ENCODE data around the gene NPFFR1.
A peak's percentile ranks its signal among the peaks of the same experiment; 100 is the strongest.
"Not testable (repeated sequence)": the region's sequence is repeated elsewhere in the genome, so short reads cannot be mapped to it uniquely, and the experiment has no call there.

The NPFFR1 gene

DNA sequence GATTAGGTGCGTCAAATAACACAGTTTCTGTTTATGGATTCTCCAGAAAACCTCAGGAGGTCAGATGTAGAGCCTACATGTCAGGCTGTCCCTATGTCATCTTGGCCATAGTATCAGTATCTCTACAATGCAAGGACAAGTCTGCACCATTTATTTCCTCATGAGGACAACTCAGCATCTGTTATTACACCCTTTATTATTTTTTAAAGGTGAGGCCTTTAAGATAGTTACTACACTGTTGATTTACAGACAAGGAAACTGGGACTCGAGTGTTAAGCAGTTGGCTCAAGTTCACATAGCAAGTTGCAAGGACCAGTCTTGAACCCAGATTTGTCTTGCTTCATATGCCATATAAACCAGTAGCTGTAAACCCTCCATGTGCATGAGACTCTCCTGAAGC is 27.3 kb downstream of the NPFFR1 start:
- no peak for DNase-seq (ENCODE audit: low read depth in 2 of 2)

DNA sequence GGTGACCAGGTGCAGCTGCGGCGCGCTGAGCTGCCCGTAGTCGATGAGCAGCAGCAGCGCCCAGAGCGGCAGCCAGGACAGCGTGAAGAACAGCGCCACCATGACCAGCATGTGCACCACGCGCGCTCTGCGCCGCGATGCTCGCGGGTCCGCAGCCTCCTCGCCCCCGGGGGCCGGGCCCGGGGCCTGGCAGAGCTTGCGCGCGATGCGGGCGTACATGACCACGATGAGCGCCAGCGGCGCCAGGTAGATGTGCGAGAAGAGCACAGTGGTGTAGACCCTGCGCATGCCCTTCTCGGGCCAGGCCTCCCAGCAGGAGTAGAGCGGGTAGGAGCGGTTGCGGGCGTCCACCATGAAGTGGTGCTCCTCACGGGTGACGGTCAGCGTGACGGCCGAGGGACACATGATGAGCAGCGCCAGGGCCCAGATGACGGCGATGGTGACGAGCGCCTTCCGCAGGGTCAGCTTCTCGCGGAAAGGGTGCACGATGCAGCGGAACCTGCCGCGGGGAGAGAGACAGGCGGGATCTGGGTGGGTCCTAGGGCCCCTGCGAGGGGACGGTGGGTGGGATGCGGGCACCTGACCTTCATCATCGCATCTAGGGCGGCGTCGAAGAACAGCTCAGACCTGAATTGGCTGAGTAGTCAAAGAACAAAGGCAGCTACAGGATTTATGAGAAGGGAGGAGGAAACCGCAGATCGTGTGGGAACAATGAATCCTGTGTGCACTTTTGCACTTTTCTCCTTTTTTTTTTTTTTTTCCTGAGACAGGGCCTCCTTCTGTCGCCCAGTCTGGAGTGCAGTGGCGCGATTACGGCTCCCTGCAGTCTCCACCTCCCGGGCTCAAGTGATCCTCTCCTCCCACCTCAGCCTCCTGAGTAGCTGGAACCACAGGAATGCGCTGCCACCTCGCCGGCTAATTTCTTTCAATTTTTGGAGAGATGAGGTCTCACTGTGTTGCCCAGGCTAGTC is 28.2 kb downstream of the NPFFR1 start:
- no peak for DNase-seq (ENCODE audit: low read depth in 2 of 2)

GRCh38 chr10:70254778-70255328 is 29.0 kb downstream of the NPFFR1 start:
- DNase-seq (ENCODE audit: low read depth in 2 of 2), result no peak

DNA sequence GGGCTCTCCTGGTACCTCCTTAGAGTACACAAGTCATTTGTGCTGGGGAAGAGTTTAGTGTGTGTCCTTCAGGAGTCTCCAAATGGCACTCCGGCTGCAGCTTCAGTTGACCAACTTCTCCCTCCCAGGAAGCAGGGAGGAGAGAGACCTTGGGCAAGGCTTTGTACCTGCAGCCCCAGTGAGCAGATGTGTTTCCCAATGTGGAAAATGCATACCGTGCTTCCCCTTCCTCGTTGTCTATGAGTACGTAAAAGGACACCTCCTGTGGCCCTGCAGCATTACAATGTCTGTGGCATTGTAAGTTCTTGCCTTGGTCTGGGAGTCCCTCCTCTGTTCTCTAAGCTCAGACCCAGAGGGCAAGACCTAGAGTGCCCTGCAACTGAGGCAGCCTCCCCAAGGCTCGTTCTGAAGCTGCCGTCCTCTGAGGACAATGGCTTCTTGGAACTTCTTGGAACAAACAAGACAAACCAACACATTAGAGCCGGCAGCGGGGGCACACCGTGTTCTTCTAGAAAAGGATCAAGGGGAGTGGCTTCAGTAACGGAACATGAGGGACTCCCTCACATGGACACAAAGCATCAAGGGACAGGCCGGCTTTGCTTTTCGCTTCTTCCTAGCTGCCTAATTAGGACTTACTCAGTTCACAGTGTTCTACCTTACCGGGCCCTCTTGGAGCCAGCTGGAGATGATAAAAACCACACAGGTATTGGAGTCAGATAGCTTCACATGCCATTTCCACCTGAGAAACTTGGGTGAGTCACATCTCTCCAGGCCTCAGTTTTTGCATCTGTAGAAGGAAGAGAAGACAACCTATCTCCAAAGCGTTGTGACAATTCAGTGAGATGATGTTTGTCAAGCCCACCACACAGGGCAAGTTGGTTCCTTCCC is 29.7 kb downstream of the NPFFR1 start:
- no peak for DNase-seq (ENCODE audit: low read depth in 2 of 2)

GRCh38 chr10:70250961-70251680 is 32.7 kb downstream of the NPFFR1 start:
- no peak for DNase-seq (ENCODE audit: low read depth in 2 of 2)

DNA sequence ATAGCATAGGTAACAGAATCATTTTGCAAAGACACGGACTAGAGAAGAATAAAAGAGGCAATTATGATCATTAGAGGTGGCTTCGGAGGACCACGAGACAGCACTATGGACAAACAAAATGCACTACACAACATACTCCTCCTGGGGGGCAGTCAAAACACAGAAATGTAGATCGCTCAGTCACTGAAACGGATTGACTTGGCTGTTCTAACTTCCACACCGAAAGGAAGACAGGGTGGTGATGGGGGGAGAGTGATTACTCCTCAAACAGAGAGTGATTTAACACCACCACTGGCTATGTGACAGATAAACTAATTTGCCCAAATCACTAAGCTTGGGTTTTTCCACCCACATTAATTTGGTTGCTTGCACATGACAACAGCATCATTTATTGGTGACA is 36.4 kb downstream of the NPFFR1 start:
- DNase-seq (ENCODE audit: low read depth in 2 of 2), result no peak

DNA sequence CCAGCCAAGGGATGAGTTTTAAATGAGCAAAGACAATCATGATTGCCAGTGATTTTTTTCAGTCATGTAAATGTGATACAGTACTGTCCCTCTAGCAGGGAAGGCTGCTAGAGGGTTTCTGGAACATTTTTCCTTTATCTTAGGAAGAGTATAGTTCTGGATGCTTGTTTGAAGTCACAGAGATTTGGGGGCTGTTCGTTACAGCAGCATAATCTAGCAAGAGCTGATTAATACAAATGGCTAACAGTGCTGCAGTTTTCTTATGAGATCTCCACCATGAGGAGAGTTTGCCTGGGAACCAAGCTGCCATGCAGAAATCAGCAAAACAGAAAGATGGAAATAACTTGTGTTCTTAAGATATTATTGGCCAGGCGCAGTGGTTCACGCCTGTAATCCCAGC is 42.7 kb downstream of the NPFFR1 start:
- DNase-seq (ENCODE audit: low read depth in 2 of 2), result no peak

DNA sequence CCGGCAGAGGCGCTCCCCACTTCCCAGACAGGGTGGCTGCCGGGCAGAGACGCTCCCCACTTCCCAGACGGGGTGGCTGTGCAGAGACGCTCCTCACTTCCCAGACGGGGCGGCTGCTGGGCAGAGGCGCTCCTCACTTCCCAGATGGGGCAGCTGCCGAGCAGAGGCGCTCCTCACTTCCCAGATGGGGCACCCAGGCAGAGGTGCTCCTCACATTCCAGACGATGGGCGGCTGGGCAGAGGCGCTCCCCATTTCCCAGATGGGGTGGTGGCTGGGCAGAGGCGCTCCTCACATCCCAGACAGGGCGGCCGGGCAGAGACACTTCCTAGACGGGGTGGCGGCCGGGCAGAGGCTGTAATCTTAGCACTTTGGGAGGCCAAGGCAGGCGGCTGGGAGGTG is 43.8 kb downstream of the NPFFR1 start:
- not testable (repeated sequence) for DNase-seq (ENCODE audit: low read depth in 2 of 2)

GRCh38 chr10:70239077-70239976 is 44.5 kb downstream of the NPFFR1 start:
- DNase-seq (ENCODE audit: low read depth in 2 of 2), result not testable (repeated sequence)

GRCh38 chr10:70237958-70238536 is 45.8 kb downstream of the NPFFR1 start:
- DNase-seq (ENCODE audit: low read depth in 2 of 2), result not testable (repeated sequence)

DNA sequence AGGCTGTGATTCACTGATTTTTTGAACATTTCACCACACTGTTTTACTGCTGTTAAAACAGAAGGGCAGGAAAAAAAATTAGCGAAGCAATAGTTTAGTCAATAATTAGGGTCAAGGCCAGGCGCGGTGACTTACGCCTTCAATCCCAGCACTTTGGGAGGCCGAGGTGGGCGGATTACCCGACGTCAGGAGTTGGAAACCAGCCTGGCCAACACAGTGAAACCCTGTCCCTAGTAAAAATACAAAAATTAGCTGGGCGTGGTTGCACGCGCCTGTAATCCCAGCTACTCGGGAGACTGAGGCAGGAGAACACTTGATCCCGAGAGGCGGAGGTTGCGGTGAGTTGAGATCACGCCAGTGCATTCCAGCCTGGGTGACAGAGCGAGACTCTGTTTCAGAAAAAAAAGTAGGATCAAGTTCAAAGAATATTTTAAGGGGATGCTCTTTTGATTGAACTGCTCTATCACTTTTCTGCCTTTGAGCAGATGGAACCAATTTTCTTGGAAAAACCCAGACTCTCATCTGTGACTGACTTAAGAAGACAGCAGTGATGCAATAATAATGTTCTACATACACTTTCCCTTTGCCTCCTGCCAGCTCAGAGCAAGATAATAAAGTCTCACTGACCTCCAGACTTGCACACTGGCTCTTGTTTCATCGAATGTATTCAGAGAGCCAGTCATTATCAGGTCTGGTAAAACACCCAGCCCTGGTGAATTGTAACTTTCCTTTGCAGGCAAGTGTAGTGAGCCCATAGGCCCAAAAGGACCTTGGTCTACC is 48.9 kb downstream of the NPFFR1 start:
- no peak for DNase-seq (ENCODE audit: low read depth in 2 of 2)

DNA sequence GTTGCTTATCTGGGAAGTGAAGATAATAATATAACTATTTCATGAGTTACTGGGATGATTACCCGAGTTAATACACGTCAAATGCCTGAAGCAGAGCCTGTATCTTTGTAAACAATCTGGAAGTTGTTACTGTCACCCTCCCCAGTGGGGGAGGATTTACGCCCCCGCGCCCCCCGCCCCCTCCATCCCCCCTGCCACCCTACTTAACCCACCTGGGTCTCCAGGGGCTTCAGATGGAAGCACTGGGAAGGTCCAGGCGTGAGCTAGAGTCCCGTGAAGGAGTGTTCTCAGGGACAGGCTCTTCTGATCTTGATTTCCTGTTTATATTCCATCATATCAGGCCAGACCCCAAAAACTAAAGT is 49.9 kb downstream of the NPFFR1 start:
- DNase-seq (ENCODE audit: low read depth in 2 of 2), result no peak

- peak; percentile 99 to 100 for DNase-seq (ENCODE audit: low read depth in 2 of 2)
Measured at GRCh38 chr10:70233109-70233938, 50.5 kb downstream of the NPFFR1 start, which contains the start of gene PPA1. PPA1 (minus strand) TSS chr10:70233429; CDS start chr10:70233327, 102 bp downstream.

DNA sequence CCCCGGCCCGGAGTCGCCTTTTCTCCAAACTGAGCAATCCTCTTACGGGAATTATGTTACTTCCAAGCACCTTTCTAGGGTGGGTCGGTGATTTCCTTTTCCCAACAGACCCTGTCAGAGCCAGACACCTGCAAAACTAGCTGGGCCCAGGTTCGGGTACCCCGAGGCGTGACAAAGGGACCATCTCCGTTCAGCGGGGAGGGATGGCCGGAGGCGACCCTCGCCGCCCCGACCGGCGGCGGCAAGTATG is 51.0 kb downstream of the NPFFR1 start:
- no peak for DNase-seq (ENCODE audit: low read depth in 2 of 2)

GRCh38 chr10:70232155-70232858 is 51.5 kb downstream of the NPFFR1 start:
- DNase-seq (ENCODE audit: low read depth in 2 of 2), result peak in 1 of 2 donors; percentile 38

DNA sequence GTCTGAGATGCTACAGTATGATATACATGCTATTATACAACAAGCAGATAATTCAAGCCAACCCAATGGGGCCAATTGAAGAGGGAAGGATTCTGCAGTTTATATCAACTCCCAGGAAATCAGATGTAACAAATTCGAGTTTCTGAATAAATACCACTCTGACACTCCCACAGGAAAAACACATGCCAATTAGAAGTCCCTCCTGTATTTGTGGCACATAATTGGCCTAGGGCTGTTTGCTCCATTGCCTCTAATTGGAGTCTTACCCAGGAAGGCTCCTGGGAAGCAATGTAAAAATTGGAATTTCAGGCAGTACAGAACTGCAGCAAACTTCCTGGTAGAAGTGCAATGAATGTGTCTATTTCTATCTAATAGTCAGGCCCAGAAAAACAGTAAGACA is 55.3 kb downstream of the NPFFR1 start:
- no peak for DNase-seq (ENCODE audit: low read depth in 2 of 2)

DNA sequence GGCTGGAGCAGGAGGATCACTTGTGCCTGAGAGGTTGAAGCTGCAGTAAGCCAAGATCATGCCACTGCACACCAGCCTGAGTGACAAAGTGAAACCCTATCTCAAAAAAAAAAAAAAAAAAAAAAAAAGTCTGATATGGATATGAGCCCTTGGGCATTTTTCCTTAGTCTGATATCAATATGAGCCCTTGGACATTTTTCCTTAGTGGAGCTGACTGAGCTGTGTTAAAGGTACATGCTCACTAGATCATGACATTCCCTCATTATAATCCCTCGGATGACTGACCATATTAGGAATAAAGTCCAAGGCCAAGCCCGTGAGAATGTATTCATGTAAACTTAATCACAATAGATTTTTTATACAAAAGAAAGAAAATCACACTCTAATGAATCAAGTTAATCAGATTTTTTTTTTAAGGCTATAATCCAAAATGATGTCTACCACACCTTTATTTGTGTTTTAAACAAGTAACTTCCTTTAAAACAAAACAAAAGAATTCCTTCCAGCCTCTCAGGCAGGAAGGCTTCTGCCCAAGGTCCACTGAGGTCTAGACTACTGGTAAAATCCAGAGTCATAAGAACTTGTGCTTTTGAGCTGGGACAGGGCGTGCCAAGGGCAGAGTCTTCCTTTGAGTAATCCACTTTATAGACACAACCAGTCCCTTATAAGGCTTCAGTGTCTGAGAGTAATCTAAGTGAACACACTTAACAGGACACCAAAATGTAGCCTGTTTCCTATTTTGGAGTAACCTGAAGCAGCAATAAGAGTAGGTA is 56.1 kb downstream of the NPFFR1 start:
- DNase-seq (ENCODE audit: low read depth in 2 of 2), result no peak
